IMR-90 (cell line): ENCODE results near the gene RASSF4. TPM values are rescaled to one million over a fixed set of nuclear protein-coding genes. Genes with fewer than 3 reads are reported as not detected.

Experiments used
- ATAC-seq: fragments of 200-7000 bp; cut with Tn5 transposase; 2 replicates; pipeline ENCODE4 v1.9.1; 2020; ENCODE audit warnings: low read depth, mild to moderate bottlenecking, moderate library complexity
- BruUV-seq: library from RNA; stranded (reverse); fragments of 400-500 nt; replicated peaks from 2 replicates; lab custom pipeline; 2021; lab: Mats Ljungman, UMichigan
- CTCF ChIA-PET: fragments of 300-600 bp; formaldehyde crosslinking; extraction: SDS; loops from one replicate; lab custom pipeline; 2021; ENCODE audit warnings: antibody characterized with exemption; lab: Yijun Ruan, JAX
- POLR2A ChIA-PET: fragments of 300-600 bp; sonication (Branson Sonifier 250); formaldehyde crosslinking; loops from one replicate; lab custom pipeline; 2022; ENCODE audit warnings: antibody characterized with exemption; ENCODE audit not compliant: unreplicated experiment; lab: Charles Lee
- DNase-seq: peaks from one replicate; pipeline ENCODE4 v3.0.0; 2013
- H2AFZ ChIP-seq: replicated peaks from 2 replicates; pipeline ENCODE3; 2013; ENCODE audit warnings: low read length, mild to moderate bottlenecking; ENCODE audit not compliant: poor library complexity
- H2AK5ac ChIP-seq: 2 replicates; pipeline ENCODE4 v1.6.1; 2013; ENCODE audit warnings: low read depth, low read length, inconsistent platforms
- H2AK9ac ChIP-seq: replicated peaks from 2 replicates; pipeline ENCODE3; 2013; ENCODE audit warnings: mild to moderate bottlenecking, low read depth, low read length, moderate library complexity; ENCODE audit not compliant: poor library complexity
- H2BK120ac ChIP-seq: 2 replicates; pipeline ENCODE4 v1.6.1; 2013; ENCODE audit warnings: low read depth, low read length, inconsistent platforms
- H2BK15ac ChIP-seq: 3 replicates; pipeline ENCODE4 v1.6.1; 2013; ENCODE audit warnings: low read depth, low read length, inconsistent platforms
- H2BK20ac ChIP-seq: 2 replicates; pipeline ENCODE4 v1.6.1; 2013; ENCODE audit warnings: low read depth, mild to moderate bottlenecking, inconsistent platforms, low read length, moderate library complexity
- H2BK5ac ChIP-seq: 2 replicates; pipeline ENCODE4 v1.6.1; 2013; ENCODE audit warnings: mild to moderate bottlenecking, low read depth, low read length, inconsistent platforms; ENCODE audit not compliant: poor library complexity, severe bottlenecking
- H3K14ac ChIP-seq: replicated peaks from 2 replicates; pipeline ENCODE4 v1.6.1; 2013; ENCODE audit warnings: low read depth, low read length, inconsistent platforms
- H3K18ac ChIP-seq: 2 replicates; pipeline ENCODE4 v1.6.1; 2013; ENCODE audit warnings: low read depth, low read length, control low read depth
- H3K23ac ChIP-seq: 2 replicates; pipeline ENCODE4 v1.6.1; 2013; ENCODE audit warnings: low read depth, low read length, inconsistent platforms
- H3K27ac ChIP-seq: 2 replicates; pipeline ENCODE4 v1.5.1; 2013; ENCODE audit warnings: mild to moderate bottlenecking, control low read depth, low read length; ENCODE audit not compliant: insufficient read depth
- H3K27me3 ChIP-seq: 2 replicates; pipeline ENCODE4 v1.6.1; 2013; ENCODE audit warnings: low read length; ENCODE audit not compliant: control insufficient read depth, insufficient read depth
- H3K36me3 ChIP-seq: 2 replicates; pipeline ENCODE4 v1.6.1; 2013; ENCODE audit warnings: low read length, mixed read lengths; ENCODE audit not compliant: control insufficient read depth, insufficient read depth
- H3K4ac ChIP-seq: 2 replicates; pipeline ENCODE4 v1.6.1; 2013; ENCODE audit warnings: low read depth, low read length, inconsistent platforms
- H3K4me1 ChIP-seq: 2 replicates; pipeline ENCODE4 v1.6.1; 2013; ENCODE audit warnings: low read length, mixed read lengths; ENCODE audit not compliant: control insufficient read depth, insufficient read depth
- H3K4me2 ChIP-seq: 2 replicates; pipeline ENCODE4 v1.6.1; 2013; ENCODE audit warnings: low read depth, mild to moderate bottlenecking, control low read depth, low read length, moderate library complexity
- H3K4me3 ChIP-seq: 2 replicates; pipeline ENCODE4 v1.5.1; 2013; ENCODE audit warnings: low read depth, mild to moderate bottlenecking, control low read depth, low read length, moderate library complexity; ENCODE audit not compliant: insufficient read depth
- H3K56ac ChIP-seq: 2 replicates; pipeline ENCODE4 v1.6.1; 2013; ENCODE audit warnings: low read length, inconsistent platforms; ENCODE audit not compliant: insufficient read depth; ENCODE audit errors: extremely low read depth
- H3K79me1 ChIP-seq, 2 experiments: 2 replicates each; pipeline ENCODE4 v1.6.1; 2013; ENCODE audit warnings: low read length in 2 of 2, inconsistent platforms in 1 of 2, low read depth in 1 of 2
- H3K9ac ChIP-seq: 2 replicates; pipeline ENCODE4 v1.6.1; 2013; ENCODE audit warnings: low read depth, low read length, control low read depth
- H3K9me1 ChIP-seq: 2 replicates; pipeline ENCODE4 v1.6.1; 2013; ENCODE audit warnings: low read length, inconsistent platforms; ENCODE audit not compliant: insufficient read depth
- H3K9me3 ChIP-seq: 2 replicates; pipeline ENCODE4 v1.6.1; 2013; ENCODE audit warnings: low read length; ENCODE audit not compliant: control insufficient read depth, insufficient read depth
- H4K20me1 ChIP-seq: 2 replicates; pipeline ENCODE4 v1.6.1; 2013; ENCODE audit warnings: low read length, inconsistent platforms; ENCODE audit not compliant: insufficient read depth
- H4K5ac ChIP-seq: 2 replicates; pipeline ENCODE4 v1.6.1; 2013; ENCODE audit warnings: mild to moderate bottlenecking, low read depth, low read length, control low read depth
- H4K8ac ChIP-seq, 2 experiments: 2 replicates each; pipeline ENCODE4 v1.6.1; 2013; ENCODE audit warnings: low read depth in 2 of 2, low read length in 2 of 2, control low read depth in 1 of 2, inconsistent platforms in 1 of 2
- H4K91ac ChIP-seq: 2 replicates; pipeline ENCODE4 v1.6.1; 2013; ENCODE audit warnings: low read depth, low read length, inconsistent platforms; ENCODE audit not compliant: insufficient read depth
- NFE2L2 ChIP-seq: fragments of 150-350 bp; IDR thresholded peaks from 2 replicates; pipeline ENCODE4 v1.6.1; 2016; ENCODE audit warnings: low read depth, mild to moderate bottlenecking, low read length
- dilution Hi-C: fragments of 300-500 bp; cut with HindIII; formaldehyde crosslinking; loops from one replicate; pipeline ENCODE4 v1.14.3; 2018; ENCODE audit warnings: low sequenced_read_pairs; ENCODE audit not compliant: unreplicated experiment
- in situ Hi-C: fragments of 300-500 bp; cut with MboI; formaldehyde crosslinking; loops from 3 replicates; pipeline ENCODE4 v1.14.3; 2019; ENCODE audit warnings: low sequenced_read_pairs, inconsistent platforms, mixed read lengths
- intact Hi-C: fragments of 100-400 bp; cut with micrococcal nuclease; formaldehyde crosslinking; loops from 2 replicates; pipeline ENCODE4 v1.10.0; 2022
- polyA plus RNA-seq, 3 experiments: library from polyadenylated mRNA; depleted of rRNA; stranded (reverse); fragments of >200 nt; gene quantifications; 2 replicates each; pipeline ENCODE4 v1.2.3, GENCODE V29; 2012; ENCODE audit warnings: low replicate concordance in 1 of 3
- total RNA-seq: library from RNA; depleted of rRNA; stranded (reverse); fragments of >200 nt; gene quantifications from 2 replicates; pipeline ENCODE4 v1.2.3, GENCODE V29; 2012

The RASSF4 gene
- total and polyA plus RNA-seq, 2 of the 4 experiments (the other 2 are of a cell fraction): 5.9 to 8.6 TPM

GRCh38 chr10:44954962-44955361 is 4.6 kb upstream of the RASSF4 start:
- Histone ChIP-seq H3K23ac (no peak overlapping the region), H2AK9ac (no peak overlapping the region), H3K36me3 (peaks cover 8% of the 10 kb centered on the region; the same call in 1 of the 2 replicates), H3K79me1 (peaks cover 11 to 24% of the 10 kb centered on the region in 2 experiments; a peak in 3 of 4 replicates), H3K4ac (no peak overlapping the region), H3K18ac (no peak overlapping the region), H3K56ac (no peak overlapping the region), H2BK20ac (no peak overlapping the region), H2BK120ac (no peak overlapping the region), H4K5ac (no peak overlapping the region), H3K14ac (no peak overlapping the region), H3K27me3 (no peaks in the 10 kb centered on the region), H3K9me1 (peaks cover 13% of the 10 kb centered on the region), H2BK15ac (no peak overlapping the region), H2BK5ac (no peak overlapping the region), H2AFZ (no peak overlapping the region), H4K20me1 (no peaks in the 10 kb centered on the region), H3K9ac (no peak overlapping the region), H3K4me1 (peaks cover 11% of the 10 kb centered on the region), H3K4me3 (no peak overlapping the region), H4K91ac (no peak overlapping the region), H3K27ac (no peak overlapping the region), H2AK5ac (no peak overlapping the region), H4K8ac (no peak overlapping the region), H3K4me2 (no peak overlapping the region), H3K9me3 (peaks cover 2% of the 10 kb centered on the region; the same call in 1 of the 2 replicates)
- in situ Hi-C loops (no loop called here), dilution Hi-C loops (no loop called here), intact Hi-C loops (no loop called here)
- TF ChIP-seq NFE2L2: no peak
- CTCF ChIA-PET: no interaction called here
- BruUV-seq: no TSS peak
- POLR2A ChIA-PET: no interaction called here
- ATAC-seq (no peak), DNase-seq (no peak)
